Measurements from ENCODE around the gene LMO1.

LMO1 gene

DNA sequence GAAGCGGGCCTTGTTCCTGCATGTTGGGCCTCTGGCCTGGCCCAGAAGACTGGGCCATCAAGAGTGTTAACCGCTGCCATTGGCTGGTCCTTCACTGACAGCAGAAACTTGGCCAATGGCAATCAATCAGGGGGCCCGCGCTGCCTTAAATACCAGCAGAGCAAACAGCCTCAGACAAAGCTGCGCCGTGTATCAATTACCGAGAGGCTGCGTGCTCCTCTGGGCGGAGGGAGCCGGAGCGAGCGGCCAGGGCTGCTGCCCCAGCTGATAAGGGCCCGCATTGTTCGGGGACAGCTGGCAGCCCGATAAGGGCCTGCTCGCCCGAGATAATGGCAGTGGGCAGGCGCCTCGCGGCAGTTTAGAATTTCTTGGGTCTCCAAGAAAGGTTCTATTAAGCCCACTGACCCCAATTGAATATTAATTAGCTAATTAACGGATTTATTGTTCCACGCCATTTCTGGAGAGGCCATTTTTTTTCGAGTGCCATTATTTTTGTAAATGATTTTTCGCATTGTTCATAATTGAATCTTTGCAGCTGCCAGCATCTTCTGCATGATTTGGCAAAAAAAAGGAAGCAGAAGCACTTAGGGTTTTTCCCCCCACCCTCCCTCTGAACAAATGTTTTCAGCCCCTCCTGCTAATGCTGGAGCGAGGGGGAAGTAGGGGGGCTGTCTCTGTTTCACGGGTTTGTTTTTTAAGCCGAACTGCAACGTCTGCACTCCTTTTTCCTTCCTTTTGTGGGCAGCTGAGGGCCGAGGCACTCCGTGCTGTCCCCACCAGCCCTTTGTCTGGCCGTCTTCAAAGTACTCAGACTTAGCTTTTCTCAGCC is 57.2 kb downstream of the LMO1 start:
- TF ChIP-seq, protein P1, sequence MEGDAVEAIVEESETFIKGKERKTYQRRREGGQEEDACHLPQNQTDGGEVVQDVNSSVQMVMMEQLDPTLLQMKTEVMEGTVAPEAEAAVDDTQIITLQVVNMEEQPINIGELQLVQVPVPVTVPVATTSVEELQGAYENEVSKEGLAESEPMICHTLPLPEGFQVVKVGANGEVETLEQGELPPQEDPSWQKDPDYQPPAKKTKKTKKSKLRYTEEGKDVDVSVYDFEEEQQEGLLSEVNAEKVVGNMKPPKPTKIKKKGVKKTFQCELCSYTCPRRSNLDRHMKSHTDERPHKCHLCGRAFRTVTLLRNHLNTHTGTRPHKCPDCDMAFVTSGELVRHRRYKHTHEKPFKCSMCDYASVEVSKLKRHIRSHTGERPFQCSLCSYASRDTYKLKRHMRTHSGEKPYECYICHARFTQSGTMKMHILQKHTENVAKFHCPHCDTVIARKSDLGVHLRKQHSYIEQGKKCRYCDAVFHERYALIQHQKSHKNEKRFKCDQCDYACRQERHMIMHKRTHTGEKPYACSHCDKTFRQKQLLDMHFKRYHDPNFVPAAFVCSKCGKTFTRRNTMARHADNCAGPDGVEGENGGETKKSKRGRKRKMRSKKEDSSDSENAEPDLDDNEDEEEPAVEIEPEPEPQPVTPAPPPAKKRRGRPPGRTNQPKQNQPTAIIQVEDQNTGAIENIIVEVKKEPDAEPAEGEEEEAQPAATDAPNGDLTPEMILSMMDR (conservative IDR thresholded peaks at IDR 0.05), result no peak
- TF ChIP-seq ZFX (IDR thresholded peaks at IDR 0.05), result no peak
- H3K27ac ChIP-seq, result no peak overlapping the region

DNA sequence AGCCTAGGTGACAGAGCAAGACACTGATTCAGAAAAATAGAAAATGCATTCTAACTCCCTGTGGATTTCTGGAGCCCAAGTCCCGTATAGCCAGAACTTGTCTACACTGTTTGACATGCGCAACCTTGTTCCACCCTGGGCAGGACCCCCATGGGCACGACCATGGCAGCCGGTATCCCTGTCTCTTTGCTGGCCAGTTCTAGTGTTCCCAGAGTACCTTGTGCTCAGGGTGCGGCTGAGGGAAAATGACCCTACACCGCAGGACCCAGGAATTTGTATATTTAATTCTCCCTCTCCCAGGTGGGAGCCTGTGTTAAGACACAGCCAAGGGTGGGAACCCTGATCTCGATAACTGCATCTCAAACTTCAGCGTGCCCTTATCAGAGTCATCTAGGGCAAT is 58.1 kb downstream of the LMO1 start:
- H3K27ac ChIP-seq, result no peak overlapping the region
- TF ChIP-seq, protein P1 (conservative IDR thresholded peaks at IDR 0.05), result no peak
- no peak for TF ChIP-seq ZFX (IDR thresholded peaks at IDR 0.05)

DNA sequence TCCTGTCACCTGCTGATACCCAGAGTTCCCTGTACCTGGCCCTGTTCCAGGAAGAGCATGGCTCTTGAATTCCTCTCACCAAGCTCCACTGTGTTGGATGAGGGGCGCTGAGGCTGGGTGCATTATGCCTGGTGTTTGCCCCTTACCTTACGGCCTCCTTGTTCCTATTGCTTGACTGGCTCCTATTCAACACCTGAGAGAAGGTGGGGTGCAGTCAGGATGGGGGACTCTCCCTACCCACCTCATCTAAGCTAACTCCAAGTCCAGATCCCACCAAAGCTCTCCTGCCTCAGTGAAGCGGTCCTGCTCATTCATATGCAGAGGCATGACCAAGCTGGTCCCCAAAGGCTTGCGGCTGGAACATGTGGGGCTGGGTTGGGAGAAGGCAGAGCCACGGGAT is 59.1 kb downstream of the LMO1 start:
- no peak overlapping the region for H3K27ac ChIP-seq
- no peak for TF ChIP-seq ZFX (IDR thresholded peaks at IDR 0.05)

DNA sequence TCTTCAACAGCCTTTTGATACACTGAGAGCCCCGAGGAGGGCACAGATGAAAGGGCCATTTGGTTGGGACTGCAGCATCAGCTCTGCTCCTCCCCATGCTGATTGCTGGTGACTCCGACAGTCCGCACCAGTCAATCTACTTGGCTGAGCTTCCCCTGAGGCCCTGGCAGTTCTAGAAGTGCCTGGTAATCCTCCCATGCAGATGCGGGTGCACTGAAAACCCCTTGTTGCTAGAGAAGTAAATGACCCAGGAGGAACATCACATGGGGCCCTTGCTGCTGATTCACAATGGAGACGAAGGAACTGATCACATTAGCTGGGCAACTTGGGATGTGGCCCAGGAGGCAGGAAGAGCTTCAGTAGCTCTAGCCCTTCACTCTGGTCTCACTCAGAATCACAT is 59.7 kb downstream of the LMO1 start:
- no peak for TF ChIP-seq ZFX (IDR thresholded peaks at IDR 0.05)
- TF ChIP-seq, protein P1 (conservative IDR thresholded peaks at IDR 0.05), result no peak
- H3K27ac ChIP-seq, result no peak overlapping the region

DNA sequence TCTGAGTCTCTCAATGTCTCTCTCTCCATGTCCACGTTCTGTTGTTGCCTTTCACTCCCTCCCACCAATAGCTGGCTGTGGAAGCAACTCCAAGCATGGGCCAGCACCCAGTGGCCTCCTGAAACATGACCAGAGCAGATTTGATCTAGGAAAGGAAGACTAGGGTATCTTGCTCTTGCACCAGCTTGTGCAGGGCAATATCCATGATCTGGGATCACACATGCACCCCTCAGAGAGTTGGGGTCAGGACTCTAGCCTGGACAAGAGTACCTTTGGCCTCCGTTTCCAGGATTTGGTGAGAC is 60.3 kb downstream of the LMO1 start:
- H3K27ac ChIP-seq, result no peak overlapping the region
- TF ChIP-seq, protein P1 (conservative IDR thresholded peaks at IDR 0.05), result no peak
- no peak for TF ChIP-seq ZFX (IDR thresholded peaks at IDR 0.05)

DNA sequence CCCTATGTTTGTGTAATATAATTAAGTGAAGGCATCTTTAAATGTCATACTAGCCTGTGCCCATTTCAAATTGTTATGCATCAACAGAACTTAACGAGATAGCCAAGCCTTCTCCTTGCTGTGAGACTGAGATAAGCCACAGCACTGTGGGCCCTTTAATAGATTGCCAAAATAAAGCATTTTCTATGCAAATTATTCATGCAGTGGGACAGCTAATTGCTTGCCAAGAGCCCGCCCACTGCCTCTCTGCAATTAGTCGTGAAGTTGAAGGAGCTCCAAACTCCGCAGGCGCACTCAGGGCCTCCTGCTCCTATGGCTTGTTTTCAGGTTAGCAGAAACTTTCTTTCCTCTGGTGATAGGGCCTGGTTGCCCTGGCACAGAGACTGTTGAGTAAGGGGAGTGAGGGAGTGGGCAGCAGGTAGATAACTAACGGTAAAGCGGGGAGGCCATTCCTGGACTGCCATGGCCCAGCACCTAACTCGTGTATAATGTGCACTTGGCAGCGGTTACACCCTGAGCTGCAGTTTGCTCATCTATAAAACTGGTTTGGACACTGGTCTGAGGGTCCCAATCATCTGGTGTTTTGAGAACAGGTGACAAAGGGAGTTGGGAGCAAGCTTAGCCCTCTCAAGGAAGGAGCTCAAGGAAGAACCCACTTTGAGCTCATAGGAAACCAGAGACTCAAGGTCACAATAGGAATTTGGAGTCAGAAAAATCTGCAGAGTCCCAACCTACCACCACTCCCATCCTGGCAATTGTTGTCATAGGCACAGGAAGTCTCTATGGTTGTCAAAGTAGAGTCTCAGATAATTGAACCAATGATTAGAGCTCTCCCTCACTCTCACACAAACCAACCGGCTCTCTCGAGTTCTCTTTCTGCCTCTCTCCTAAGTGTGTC is 60.9 kb downstream of the LMO1 start:
- H3K27ac ChIP-seq, result no peak overlapping the region
- TF ChIP-seq, protein P1 (conservative IDR thresholded peaks at IDR 0.05), result no peak
- TF ChIP-seq ZFX (IDR thresholded peaks at IDR 0.05), result no peak

DNA sequence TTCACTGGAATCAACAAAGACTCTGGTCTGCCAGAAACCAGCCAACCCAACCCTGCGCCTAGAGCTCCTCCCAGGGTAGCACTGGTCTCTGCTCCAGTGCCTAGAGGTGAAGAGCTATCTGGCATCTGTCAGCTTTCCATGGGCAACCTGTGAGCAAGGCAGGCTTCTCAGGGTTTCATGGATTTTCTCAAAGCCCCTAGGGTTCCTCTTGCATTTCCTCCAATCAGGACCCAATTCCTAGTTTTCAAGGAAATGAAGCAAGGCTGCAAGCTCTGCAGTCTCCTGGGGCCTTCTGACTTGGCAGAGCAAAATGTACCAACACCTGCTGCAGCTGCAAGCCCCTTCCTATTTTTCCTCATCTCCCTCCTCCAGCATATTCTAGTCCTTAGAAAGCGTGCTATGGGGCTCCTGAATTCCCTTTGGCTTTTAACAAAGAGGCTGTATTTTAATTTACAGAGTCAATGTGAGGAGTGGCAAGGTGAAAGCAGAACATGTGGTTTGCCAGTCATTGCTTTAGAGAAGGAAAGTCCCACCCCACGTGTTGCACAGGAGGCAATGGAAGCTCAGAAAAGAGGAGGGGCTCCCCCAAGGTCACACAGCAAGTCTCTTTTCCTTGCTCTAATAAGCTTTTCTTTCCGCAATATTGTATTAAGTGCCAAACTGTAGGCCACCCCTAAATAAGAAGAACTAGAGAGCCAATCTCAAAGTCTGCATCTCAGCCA is 61.9 kb downstream of the LMO1 start:
- H3K27ac ChIP-seq, result no peak overlapping the region
- TF ChIP-seq, protein P1 (conservative IDR thresholded peaks at IDR 0.05), result no peak
- TF ChIP-seq ZFX (IDR thresholded peaks at IDR 0.05), result no peak

All from C4-2B (cell line).